Mesothelial cell of epicardium (in vitro differentiated cells): ENCODE measurements around the gene DGKI. TPM values are rescaled to one million over a fixed set of nuclear protein-coding genes. Genes with fewer than 3 reads are reported as not detected.
A peak's percentile ranks its signal among the peaks of the same experiment; 100 is the strongest.

Source experiments
- DNase-seq, 2 experiments: peaks; one replicate each; pipeline ENCODE4 v3.0.0; 2021; ENCODE audit warnings: low spot score in 2 of 2; ENCODE audit not compliant: unreplicated experiment in 2 of 2
- H3K27ac Mint-ChIP-seq: 2 replicates; pipeline ENCODE4 v1.8.0; 2021; ENCODE audit warnings: mixed read lengths
- H3K27me3 Mint-ChIP-seq: 2 replicates; pipeline ENCODE4 v1.8.0; 2021; ENCODE audit warnings: low read depth, mixed read lengths
- H3K36me3 Mint-ChIP-seq: 2 replicates; pipeline ENCODE4 v1.8.0; 2021; ENCODE audit warnings: mixed read lengths
- H3K4me1 Mint-ChIP-seq: 2 replicates; pipeline ENCODE4 v1.8.0; 2021; ENCODE audit warnings: mixed read lengths
- H3K4me3 Mint-ChIP-seq: 2 replicates; pipeline ENCODE4 v1.8.0; 2021; ENCODE audit warnings: mild to moderate bottlenecking, moderate library complexity, mixed read lengths
- H3K9me3 Mint-ChIP-seq: 2 replicates; pipeline ENCODE4 v1.8.0; 2021; ENCODE audit warnings: mixed read lengths
- total RNA-seq: library from RNA; stranded (reverse); gene quantifications from 3 replicates; pipeline ENCODE4 v1.2.1, GENCODE V29; 2021
- TF ChIP-seq, protein P1 (sequence below): fragments of 200-600 bp; sonication (generic); IDR thresholded peaks from one replicate; pipeline ENCODE4 v1.5.0; 2021; ENCODE audit warnings: antibody characterized with exemption; ENCODE audit not compliant: unreplicated experiment

DGKI gene
- total RNA-seq, 1 donor from 2014 or later = 2.0 TPM

DNA sequence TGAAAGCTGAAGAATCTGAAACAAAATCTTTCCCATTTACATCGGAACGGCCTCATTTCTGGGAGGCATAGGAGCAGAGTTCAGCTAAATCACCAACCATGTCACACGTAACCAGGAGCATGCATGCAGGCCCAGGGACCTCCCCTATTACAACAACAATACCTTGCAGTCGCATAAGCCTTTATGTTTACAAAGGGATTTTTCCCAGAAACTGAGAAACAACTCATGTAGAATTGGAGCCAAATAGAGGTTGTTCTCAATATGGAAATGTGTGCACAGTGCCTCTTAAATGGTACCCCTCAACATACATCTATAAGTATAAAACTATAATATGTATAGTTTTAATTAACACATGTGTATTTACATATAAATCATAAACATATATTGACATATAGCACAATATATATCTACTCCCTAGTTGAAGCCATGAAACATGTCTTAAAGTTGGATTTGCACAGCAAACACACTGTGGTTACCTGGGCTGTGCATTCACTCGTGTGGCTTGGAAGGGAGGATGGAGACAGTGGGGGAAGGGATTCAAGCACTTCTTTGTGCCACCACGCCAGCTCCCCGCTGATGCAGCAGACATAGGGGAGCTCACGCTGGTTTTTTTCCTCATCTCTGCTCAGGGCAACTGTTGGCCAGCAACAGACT, 35.0 kb upstream of the DGKI start:
- H3K36me3 Mint-ChIP-seq = peaks cover 72% of the 10 kb centered on the region
- H3K27ac Mint-ChIP-seq = no peak overlapping the region
- no peak for DNase-seq
- peaks cover 20% of the 10 kb centered on the region for H3K4me1 Mint-ChIP-seq
- H3K27me3 Mint-ChIP-seq = no peaks in the 10 kb centered on the region
- no peak overlapping the region for H3K4me3 Mint-ChIP-seq
- peaks cover 17% of the 10 kb centered on the region for H3K9me3 Mint-ChIP-seq
- TF ChIP-seq, protein P1, sequence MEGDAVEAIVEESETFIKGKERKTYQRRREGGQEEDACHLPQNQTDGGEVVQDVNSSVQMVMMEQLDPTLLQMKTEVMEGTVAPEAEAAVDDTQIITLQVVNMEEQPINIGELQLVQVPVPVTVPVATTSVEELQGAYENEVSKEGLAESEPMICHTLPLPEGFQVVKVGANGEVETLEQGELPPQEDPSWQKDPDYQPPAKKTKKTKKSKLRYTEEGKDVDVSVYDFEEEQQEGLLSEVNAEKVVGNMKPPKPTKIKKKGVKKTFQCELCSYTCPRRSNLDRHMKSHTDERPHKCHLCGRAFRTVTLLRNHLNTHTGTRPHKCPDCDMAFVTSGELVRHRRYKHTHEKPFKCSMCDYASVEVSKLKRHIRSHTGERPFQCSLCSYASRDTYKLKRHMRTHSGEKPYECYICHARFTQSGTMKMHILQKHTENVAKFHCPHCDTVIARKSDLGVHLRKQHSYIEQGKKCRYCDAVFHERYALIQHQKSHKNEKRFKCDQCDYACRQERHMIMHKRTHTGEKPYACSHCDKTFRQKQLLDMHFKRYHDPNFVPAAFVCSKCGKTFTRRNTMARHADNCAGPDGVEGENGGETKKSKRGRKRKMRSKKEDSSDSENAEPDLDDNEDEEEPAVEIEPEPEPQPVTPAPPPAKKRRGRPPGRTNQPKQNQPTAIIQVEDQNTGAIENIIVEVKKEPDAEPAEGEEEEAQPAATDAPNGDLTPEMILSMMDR = no peak

DNA sequence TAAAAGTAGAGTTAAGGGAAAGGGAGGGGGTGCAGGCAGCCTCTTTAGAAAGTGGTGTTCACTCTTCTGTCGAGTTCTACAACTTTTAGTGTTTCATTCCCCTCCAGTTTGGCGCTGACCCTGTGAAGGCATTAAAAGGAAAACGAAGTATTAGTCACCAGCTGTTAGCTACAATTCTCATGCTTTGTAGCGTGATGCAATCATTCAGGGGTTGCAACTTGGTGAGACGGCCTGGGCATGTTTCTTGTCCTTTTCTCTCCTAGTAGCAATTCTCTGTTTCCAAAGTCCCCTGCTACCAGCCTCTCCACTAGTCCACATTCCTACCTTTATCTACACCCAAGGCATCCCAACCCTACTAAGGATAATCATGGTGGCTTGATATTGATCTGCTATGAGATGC, 33.7 kb upstream of the DGKI start:
- peaks cover 11% of the 10 kb centered on the region for H3K4me1 Mint-ChIP-seq
- DNase-seq = no peak
- H3K36me3 Mint-ChIP-seq = peaks cover 72% of the 10 kb centered on the region
- H3K9me3 Mint-ChIP-seq = peaks cover 17% of the 10 kb centered on the region
- TF ChIP-seq, protein P1 = no peak
- H3K4me3 Mint-ChIP-seq = no peak overlapping the region
- H3K27ac Mint-ChIP-seq = no peak overlapping the region
- H3K27me3 Mint-ChIP-seq = no peaks in the 10 kb centered on the region

DNA sequence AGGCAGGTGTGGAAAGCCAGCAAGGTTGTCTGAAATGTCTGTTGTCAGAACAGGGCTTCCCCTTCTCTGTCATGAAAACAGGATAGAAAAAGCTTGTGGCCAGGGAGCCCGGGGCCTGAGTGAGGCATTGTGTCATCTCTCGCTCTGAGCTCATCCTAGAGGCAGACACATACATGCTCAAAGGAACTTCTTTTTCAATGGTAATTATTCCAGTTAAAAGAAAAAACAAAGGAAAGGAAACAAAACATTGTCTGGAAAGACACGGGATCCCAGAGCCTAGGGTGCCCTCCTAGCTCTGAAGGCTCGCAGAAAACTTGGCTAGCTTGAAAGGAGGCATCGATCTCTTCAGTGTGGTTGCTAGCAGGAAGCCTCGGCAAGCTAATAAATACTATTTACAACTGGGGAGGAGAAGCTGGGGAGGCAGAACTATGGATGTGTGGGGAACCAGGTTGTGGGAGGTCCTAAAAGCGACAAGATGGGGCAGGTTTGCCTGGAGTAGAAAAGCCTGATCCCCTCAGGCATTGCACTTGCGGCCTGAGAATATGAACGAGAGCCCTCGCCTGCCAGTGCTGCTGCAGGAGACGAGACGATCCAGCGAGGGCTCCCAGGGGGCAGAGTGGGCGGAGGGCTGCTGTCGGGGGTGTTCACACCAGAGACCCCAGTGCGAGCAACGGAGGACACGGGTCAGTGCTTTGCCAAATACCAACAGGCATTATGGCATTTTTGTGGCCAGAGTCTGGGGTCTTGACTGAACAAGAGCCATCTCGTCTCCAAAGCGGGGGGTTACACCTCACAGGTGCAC, 32.8 kb upstream of the DGKI start:
- DNase-seq = no peak
- Mint-ChIP-seq H3K9me3 (peaks cover 17% of the 10 kb centered on the region), H3K27ac (peak overlapping the region; percentile 48), H3K4me3 (no peak overlapping the region), H3K4me1 (peaks cover 17% of the 10 kb centered on the region), H3K36me3 (peaks cover 65% of the 10 kb centered on the region), H3K27me3 (no peaks in the 10 kb centered on the region)
- TF ChIP-seq, protein P1 = no peak

DNA sequence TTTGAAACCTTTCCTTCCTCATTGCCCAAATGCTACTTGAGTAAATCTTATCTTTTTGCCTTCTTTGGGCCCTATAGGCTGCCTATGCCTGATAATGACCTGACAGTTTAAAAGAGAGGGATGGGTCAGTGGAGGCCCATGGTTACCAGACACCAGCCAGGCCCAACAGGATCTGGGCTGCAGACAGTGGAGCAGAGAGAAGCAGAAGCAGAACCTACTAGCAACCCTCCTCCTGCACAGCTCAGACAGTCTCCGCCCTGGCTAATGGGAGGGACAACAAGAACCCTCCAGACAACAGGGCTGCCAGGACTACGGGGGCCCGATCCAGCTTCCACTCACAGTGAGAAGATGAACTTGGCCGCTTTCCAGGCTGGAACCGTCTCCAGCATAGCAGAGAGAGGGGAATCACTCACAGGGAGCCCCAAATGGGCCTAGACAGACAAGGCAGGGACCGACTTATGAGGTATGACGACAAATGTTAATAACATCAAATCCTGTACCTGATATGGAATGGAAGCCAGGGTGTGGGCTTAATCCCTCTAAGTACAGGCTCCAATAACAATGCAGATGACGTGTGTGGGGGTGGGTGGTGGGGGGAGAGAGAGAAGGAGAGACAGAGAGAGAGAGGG, 31.7 kb upstream of the DGKI start:
- no peak overlapping the region for H3K4me3 Mint-ChIP-seq
- H3K27ac Mint-ChIP-seq = peak overlapping the region; percentile 53
- peaks cover 17% of the 10 kb centered on the region for H3K9me3 Mint-ChIP-seq
- DNase-seq = no peak
- peaks cover 57% of the 10 kb centered on the region for H3K36me3 Mint-ChIP-seq
- H3K27me3 Mint-ChIP-seq = no peaks in the 10 kb centered on the region
- peaks cover 20% of the 10 kb centered on the region for H3K4me1 Mint-ChIP-seq
- TF ChIP-seq, protein P1 = no peak

DNA sequence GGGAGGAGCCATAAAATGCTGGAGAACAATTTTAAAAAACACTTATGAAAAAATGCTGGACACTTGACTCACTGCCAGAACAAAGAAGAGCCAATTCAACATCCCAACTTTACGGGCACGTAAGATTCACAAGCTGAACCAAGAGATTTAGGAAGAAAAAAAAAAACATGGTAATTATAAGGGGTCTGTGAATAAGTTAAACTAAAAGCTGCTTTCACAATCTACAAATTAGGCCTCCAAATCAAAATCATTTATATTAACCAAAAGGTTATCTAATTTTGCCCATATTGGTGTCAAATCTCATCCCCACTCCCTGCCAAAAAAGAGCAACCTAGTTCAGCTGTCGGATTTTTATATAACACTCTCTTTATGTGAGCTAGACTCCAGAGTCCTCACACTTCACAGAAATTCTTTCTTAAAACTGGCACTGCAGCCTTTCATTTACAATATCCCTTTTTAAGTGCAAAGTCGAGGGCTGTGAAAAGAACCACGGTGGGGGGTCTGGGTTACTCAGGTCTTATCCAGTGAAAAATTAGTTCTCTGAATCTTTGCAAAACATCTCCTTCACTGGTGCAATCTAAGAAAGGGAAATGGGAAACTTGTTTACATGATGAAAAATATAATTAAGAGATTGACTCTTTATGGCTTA, 30.4 kb upstream of the DGKI start:
- Mint-ChIP-seq H3K27me3 (no peaks in the 10 kb centered on the region), H3K4me3 (no peak overlapping the region), H3K4me1 (peaks cover 20% of the 10 kb centered on the region), H3K27ac (no peak overlapping the region), H3K36me3 (peaks cover 48% of the 10 kb centered on the region), H3K9me3 (peaks cover 9% of the 10 kb centered on the region)
- DNase-seq = no peak
- TF ChIP-seq, protein P1 = no peak
